HAP-1 (cell line): ENCODE measurements around the gene TRERF1.

Experiments
- DNase-seq, 2 experiments: peaks; one replicate each; pipeline ENCODE4 v3.0.0-alpha.2; 2016 to 2020; ENCODE audit warnings: low spot score in 2 of 2
- H3K27me3 ChIP-seq: fragments of 250-450 bp; sonication (Bioruptor Pico); 2 replicates; pipeline ENCODE4 v1.5.1; 2020; ENCODE audit warnings: low read depth, mild to moderate bottlenecking, moderate library complexity
- H3K36me3 ChIP-seq: fragments of 250-450 bp; sonication (Bioruptor Pico); replicated peaks from 2 replicates; pipeline ENCODE4 v1.5.1; 2020; ENCODE audit warnings: mild to moderate bottlenecking
- H3K4me1 ChIP-seq: fragments of 250-450 bp; sonication (Bioruptor Pico); 2 replicates; pipeline ENCODE4 v1.5.1; 2020; ENCODE audit warnings: mild to moderate bottlenecking
- H3K4me3 ChIP-seq: fragments of 250-450 bp; sonication (Bioruptor Pico); 2 replicates; pipeline ENCODE4 v1.5.1; 2020; ENCODE audit warnings: mild to moderate bottlenecking, moderate library complexity
- H3K9me3 ChIP-seq: fragments of 250-450 bp; sonication (Bioruptor Pico); 2 replicates; pipeline ENCODE4 v1.5.1; 2020; ENCODE audit warnings: mild to moderate bottlenecking, moderate library complexity
- in situ Hi-C: fragments of 300-500 bp; cut with MboI; formaldehyde crosslinking; loops from 3 replicates; pipeline ENCODE4 v1.14.3; 2020; ENCODE audit warnings: low sequenced_read_pairs, inconsistent platforms, mixed read lengths

The TRERF1 gene

DNA sequence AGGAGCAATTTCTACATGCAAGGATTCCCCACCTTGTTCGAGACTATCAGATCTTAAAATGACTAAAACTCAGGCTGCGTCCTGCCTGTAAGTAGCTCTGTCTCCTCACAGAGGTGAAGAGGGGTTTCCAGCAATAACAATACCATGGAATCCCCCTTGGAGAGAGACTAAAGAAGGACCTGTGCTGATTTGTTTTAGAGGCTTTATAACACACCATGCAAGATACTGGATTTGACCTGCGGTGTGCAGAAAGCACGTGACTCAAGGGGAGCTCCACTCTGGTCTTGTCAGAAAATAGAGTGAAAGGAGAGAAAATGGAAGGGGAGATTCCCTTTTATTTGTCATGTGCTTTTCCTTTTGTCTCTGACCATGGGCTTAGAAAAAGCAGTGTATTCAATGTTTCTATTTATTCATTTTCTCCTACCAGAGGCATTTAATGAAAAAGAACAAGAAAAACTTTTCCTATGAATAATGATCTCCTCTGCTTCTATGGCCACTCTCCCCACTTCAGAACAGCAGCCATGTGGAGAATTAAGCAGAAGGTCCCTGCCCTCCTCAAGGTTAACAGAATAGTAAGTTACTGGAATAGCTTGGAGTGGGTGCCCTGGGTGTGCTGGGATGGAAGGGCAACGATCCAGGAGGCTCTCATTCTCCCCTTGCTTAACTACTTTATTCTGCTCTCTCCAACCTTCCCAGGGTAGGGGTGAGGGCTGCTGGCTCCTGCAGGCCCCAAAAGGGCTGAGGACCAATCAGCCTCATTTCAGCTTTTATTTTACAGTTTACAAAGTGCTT, 214.8 kb downstream of the TRERF1 start:
- Histone ChIP-seq H3K4me1 (no peaks in the 10 kb centered on the region), H3K4me3 (no peak overlapping the region), H3K36me3 (peaks cover 32% of the 10 kb centered on the region), H3K27me3 (no peaks in the 10 kb centered on the region), H3K9me3 (no peaks in the 10 kb centered on the region)
- in situ Hi-C loops = no loop called here
- no peak for DNase-seq

DNA sequence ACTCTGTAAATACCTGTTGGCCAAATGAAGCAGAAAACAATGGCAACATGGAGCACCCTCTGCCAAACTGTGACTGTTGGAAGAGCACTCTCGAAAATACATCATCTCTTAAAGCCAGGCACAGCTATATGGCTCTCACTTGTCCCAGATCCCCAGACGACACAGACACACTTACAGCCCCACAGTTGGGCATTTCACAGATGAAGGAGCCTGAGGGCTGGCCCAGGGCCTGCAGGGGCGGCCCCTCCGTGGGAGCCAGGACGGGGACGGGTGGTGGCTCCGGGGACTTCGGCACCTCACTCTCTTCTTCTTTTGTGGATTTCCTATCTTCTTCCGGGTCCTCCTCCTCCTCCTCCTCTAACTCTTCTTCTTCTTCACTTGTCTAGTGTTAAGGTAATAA, 215.7 kb downstream of the TRERF1 start:
- no peaks in the 10 kb centered on the region for H3K27me3 ChIP-seq
- H3K4me1 ChIP-seq = no peaks in the 10 kb centered on the region
- no peak for DNase-seq
- peaks cover 28% of the 10 kb centered on the region for H3K36me3 ChIP-seq
- in situ Hi-C loops = no loop called here
- no peak overlapping the region for H3K4me3 ChIP-seq
- H3K9me3 ChIP-seq = no peaks in the 10 kb centered on the region

DNA sequence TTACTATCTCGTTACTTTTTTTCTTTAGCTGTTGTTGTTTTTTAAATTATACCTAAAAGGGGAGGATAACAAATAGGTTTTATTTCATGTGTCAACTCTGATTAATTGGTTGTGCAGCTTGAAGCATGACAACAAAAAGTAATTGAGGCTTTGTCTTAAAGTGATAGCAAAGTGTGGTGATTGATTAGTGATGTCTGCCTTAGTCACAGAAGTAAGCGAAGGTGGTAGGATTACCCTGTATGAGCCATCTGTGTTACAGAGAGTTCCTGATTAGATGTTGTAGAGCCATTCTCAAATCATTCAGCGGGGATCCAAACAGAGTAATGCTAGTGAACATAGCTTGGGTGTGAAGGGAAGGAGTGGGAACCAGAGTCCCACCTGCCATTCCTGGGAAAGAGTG, 219.7 kb downstream of the TRERF1 start:
- Histone ChIP-seq H3K4me1 (peaks cover 3% of the 10 kb centered on the region), H3K9me3 (no peaks in the 10 kb centered on the region), H3K4me3 (no peak overlapping the region), H3K36me3 (peaks cover 22% of the 10 kb centered on the region), H3K27me3 (no peaks in the 10 kb centered on the region)
- no peak for DNase-seq
- in situ Hi-C loops = no loop called here

DNA sequence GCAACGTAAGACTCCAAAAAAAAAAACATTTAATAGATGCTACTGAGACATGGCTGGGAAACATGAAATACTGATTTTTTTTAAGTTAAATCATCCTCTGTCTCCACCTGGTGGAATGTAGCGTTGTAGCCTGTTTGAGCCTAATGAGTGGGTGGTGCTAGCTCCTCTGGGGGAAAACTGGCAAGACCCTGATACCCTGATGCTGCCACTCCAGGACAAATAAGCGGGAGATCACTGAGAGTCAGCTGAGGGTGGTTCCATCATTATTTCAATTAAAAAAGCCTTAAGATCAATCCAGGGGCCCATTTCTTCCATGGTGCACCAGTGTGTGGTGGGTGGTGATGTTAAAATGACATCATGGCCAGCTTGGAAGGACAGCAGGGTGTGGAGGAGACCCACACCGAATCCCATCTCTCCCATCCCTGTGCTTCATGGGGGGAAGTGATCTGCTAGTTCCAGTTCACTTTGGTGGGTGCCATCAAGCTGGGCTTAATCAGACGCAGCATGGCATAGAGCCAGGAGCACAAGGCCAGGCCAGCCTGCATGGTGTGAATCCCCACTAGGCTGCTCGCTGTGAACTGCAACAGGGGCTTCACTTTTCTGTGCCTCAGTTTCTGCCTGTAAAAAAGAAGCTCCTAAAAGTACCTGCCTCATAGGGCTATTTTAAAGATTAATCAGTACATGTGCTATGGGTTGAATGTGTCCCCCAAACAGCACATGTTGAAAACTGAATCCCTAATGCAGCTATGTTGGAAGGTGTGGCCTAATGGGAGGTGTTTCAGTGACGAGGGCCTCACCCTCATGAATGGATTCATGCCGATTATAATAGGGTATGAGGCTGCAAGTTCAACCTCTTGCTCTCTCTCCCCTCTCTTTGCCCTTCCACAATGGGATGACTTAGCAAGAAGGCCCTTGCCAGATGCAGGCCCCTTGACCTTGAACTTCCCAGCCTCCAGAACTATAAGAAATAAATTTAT, 221.1 kb downstream of the TRERF1 start:
- Histone ChIP-seq H3K4me1 (peaks cover 3% of the 10 kb centered on the region), H3K36me3 (peaks cover 22% of the 10 kb centered on the region), H3K4me3 (no peak overlapping the region), H3K27me3 (no peaks in the 10 kb centered on the region), H3K9me3 (no peaks in the 10 kb centered on the region)
- in situ Hi-C loops = no loop called here
- DNase-seq = no peak

DNA sequence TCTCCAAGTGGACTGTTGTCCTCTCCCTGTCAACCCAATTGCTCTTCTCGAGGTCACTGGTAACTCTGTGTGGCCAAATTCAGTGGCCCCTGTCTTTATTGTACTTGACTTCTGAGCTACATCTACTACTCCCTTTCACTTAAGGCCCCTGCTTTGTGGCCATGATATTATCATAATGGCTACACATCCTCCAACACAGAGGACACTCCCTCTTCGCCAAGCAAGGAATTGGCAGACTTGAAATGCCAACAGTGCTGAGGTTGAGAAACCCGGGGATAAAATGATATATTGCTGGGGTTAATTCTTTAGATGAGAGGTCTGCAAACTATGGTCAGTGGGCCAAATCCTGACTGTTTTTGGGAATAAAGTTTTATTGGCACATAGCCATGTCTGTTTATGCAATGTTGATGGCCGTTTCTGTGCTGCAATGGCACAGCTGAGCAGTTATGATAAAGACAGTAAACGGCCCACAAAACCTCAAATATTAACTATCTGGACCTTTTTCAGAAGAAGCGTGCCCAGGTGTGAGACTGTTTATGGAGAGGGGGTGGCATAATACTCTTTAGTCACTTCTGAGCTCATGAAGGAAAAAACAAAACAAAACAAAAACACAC, 222.1 kb downstream of the TRERF1 start:
- Histone ChIP-seq H3K4me1 (peaks cover 3% of the 10 kb centered on the region), H3K36me3 (peaks cover 18% of the 10 kb centered on the region), H3K27me3 (no peaks in the 10 kb centered on the region), H3K4me3 (no peak overlapping the region), H3K9me3 (no peaks in the 10 kb centered on the region)
- DNase-seq = no peak
- in situ Hi-C loops = no loop called here

DNA sequence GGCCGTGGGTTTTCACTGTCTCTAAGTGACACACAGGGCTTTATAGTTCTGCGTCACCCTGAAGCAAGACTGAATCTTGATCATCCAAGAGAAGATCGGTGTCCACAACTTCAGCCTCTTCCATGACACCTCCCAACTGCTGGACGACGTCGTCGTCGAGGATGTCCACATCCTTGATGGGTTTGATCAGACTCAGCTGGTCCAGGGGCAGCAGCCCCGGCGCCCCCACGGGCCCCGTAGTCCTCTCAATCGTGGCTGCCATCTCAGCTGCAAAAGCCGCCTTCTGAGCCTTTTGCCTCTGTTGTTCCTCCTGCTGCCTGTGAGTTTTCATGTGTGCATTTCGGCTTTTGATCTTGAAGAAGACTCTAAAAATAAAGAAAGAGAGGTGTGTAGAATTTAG, 223.4 kb downstream of the TRERF1 start:
- Histone ChIP-seq H3K9me3 (no peaks in the 10 kb centered on the region), H3K4me3 (no peak overlapping the region), H3K4me1 (peaks cover 3% of the 10 kb centered on the region), H3K36me3 (peaks cover 18% of the 10 kb centered on the region), H3K27me3 (no peaks in the 10 kb centered on the region)
- no peak for DNase-seq
- in situ Hi-C loops = no loop called here

DNA sequence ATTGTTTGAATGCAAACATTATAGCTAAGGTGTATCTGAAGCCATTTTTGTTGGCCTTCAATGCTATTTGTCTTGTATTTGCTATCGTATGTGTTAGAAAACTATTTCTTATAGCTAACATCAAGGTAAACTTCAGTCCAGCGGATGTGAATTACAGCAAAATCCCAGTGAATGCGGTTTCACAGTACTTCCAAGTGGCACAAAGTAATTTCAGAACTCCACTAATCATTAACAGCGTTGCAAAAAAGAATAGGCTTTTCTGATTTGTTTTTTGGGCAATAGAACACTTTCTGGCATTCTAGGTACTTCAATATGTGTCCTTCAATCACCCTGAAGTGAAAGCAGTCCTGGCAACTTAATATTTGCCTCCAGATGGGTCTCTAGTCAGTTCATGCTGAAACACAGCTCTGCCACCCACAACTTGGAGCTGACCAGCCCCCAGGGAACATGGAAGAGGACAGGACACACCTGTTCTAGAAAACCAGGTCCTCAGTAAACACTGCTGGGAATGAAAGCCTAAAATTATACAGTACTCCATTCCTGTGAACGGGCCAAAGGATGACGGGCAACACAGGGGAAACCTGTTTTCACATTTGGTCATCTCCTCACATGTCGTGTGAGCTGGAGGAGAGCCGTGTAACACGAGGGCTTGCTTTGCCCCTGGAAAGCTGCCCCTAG, 224.4 kb downstream of the TRERF1 start:
- Histone ChIP-seq H3K27me3 (no peaks in the 10 kb centered on the region), H3K4me1 (peaks cover 3% of the 10 kb centered on the region), H3K9me3 (no peaks in the 10 kb centered on the region), H3K4me3 (no peak overlapping the region), H3K36me3 (peaks cover 15% of the 10 kb centered on the region)
- no peak for DNase-seq
- in situ Hi-C loops = no loop called here

DNA sequence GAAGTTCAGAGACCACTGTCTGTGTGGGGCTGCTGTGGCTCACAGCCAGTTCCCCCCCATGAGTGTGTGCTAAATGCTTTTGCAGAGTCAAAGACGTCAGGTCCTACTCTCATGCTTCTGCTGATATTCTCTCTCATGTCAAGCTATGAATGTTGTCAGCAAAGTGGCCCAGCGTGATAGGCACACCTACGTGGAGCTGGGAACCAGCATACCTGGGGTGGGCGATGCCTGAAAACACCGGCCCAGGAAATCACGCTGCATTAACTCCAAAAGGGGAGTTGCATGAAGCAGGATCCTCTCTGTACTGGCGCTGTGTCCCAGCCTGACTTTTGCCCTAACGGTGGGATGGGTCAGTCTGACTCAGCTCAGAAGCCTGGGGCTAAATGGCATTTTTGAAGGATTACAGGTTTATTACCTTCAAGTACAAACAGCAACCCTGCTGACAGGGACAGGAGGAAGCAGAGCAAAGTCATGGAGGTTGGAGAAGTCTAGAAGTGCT, 225.0 kb downstream of the TRERF1 start:
- H3K9me3 ChIP-seq = no peaks in the 10 kb centered on the region
- no peak overlapping the region for H3K4me3 ChIP-seq
- in situ Hi-C loops = no loop called here
- H3K36me3 ChIP-seq = peaks cover 8% of the 10 kb centered on the region; the same call in 1 of the 2 replicates
- H3K4me1 ChIP-seq = peaks cover 3% of the 10 kb centered on the region
- no peaks in the 10 kb centered on the region for H3K27me3 ChIP-seq
- DNase-seq = peak in 1 of 2 experiments; percentile 42

DNA sequence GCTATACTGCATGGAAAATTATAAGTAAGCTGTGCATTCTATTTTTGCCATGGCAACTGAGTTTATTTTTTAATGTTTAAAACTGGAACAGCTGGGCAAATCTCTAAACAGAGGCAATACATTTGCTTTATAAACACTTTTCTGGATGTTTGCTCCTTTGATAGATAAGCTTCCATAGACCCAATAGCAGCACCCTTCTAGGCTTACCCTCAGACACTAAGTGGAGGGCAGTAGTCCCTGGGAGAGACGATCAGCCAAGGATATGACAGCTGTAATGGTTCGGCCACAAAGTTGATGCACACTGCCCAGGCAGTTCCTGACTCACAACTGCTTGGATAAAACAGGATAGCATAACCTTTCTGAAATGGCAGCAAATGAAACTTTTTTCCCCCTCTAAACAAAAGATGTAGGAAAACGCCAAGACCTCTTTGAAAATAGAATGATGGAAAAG, 225.5 kb downstream of the TRERF1 start:
- Histone ChIP-seq H3K36me3 (peaks cover 8% of the 10 kb centered on the region; the same call in 1 of the 2 replicates), H3K4me3 (no peak overlapping the region), H3K4me1 (peaks cover 3% of the 10 kb centered on the region), H3K9me3 (no peaks in the 10 kb centered on the region), H3K27me3 (no peaks in the 10 kb centered on the region)
- in situ Hi-C loops = no loop called here
- no peak for DNase-seq

DNA sequence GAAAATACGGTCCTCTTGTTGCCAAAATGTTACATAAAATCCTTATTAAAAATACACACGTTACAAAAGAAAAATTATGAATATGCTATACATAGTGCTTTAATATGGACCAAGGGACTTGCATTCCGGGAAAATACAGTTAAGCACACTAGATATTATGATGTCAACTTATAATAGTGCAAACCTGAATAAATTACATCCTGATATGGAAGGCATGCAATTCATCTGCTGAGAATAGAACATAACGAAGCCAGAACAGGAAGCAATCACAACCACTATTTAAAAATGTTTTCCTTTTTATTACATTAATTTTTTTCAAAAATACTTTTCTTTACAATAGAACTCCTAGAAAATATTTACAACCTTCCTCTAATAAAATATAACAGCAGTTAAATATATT, 226.3 kb downstream of the TRERF1 start:
- H3K36me3 ChIP-seq = peaks cover 8% of the 10 kb centered on the region; the same call in 1 of the 2 replicates
- no peaks in the 10 kb centered on the region for H3K27me3 ChIP-seq
- no peak for DNase-seq
- no peaks in the 10 kb centered on the region for H3K9me3 ChIP-seq
- peaks cover 3% of the 10 kb centered on the region for H3K4me1 ChIP-seq
- in situ Hi-C loops = no loop called here
- H3K4me3 ChIP-seq = no peak overlapping the region

DNA sequence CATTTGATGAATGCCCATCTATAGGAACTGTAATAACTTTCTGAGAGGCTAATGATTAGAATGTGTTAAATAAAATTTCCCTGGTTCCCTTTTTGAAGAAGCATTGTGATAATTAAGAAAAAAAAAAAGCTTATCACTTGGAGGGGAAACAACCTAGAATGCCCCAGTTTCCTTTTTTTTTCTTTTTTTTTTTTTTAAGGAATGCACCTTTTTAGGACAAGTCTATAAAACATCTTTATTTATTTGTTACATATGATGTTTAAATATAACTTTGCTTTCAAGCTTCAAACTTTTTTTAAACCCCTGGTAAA, 226.7 kb downstream of the TRERF1 start:
- Histone ChIP-seq H3K4me1 (peaks cover 3% of the 10 kb centered on the region), H3K9me3 (no peaks in the 10 kb centered on the region), H3K36me3 (peaks cover 8% of the 10 kb centered on the region; the same call in 1 of the 2 replicates), H3K4me3 (no peak overlapping the region), H3K27me3 (no peaks in the 10 kb centered on the region)
- DNase-seq = no peak
- in situ Hi-C loops = no loop called here

DNA sequence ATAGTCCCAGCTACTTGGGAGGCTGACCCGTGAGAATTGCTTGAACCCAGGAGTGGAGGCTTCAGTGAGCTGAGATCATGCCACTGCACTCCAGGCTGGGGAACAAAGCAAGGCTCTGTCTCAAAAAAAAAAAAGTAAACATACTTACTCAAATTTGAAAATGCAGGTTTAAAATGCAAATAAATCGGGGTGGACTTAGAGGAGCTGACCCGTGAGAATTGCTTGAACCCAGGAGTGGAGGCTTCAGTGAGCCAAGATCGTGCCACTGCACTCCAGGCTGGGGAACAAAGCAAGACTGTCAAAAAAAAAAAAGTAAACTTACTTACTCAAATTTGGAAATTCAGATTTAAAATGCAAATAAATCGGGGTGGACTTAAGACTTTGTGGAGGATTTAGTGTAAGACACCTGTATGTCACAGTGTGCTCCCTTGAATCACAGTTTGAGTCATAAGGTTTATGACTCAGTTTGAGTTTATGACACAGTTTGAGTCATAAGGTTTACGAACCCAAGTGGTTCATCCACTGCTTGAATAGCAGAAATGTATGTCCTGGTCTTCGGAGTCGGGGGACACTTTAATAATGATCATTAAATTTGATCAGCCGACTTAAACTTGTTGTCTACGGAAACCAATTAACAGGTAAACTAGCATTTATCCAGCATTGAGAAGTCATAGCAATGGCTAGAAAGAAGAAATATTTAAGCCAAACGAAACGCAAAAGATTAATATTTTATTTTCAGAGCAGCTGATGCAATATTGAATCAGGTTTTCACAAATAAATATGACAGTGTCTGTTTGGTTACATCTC, 227.3 kb downstream of the TRERF1 start:
- in situ Hi-C loops = loop anchor here (25.0 kb wide), 1 partner anchor 663 kb away; the partner anchor contains the start of gene RPL7L1

More for the DNA sequence above, 227.3 kb downstream of the TRERF1 start:
- H3K36me3 ChIP-seq = peaks cover 8% of the 10 kb centered on the region; the same call in 1 of the 2 replicates
- H3K4me3 ChIP-seq = no peak overlapping the region
- no peaks in the 10 kb centered on the region for H3K9me3 ChIP-seq
- peaks cover 3% of the 10 kb centered on the region for H3K4me1 ChIP-seq
- H3K27me3 ChIP-seq = no peaks in the 10 kb centered on the region
- DNase-seq = no peak
